Cardiac muscle cell (in vitro differentiated cells and primary cell): ENCODE data around the gene RSAD1. TPM values are rescaled to one million over a fixed set of nuclear protein-coding genes. Genes with fewer than 3 reads are reported as not detected.
"Not testable (repeated sequence)": the region's sequence is repeated elsewhere in the genome, so short reads cannot be mapped to it uniquely, and the experiment has no call there.

Source experiments
- DNase-seq, 2 donors: peaks; one replicate each; pipeline versions ENCODE4 v3.0.0 to v3.0.0-alpha.2; 2010 to 2017; ENCODE audit warnings: low read depth in 1 of 2, low spot score in 1 of 2
- H3K27ac ChIP-seq: fragments of 200-600 bp; sonication (generic); 2 replicates; pipeline ENCODE4 v1.5.1; 2016
- H3K27me3 ChIP-seq: fragments of 200-600 bp; sonication (generic); 2 replicates; pipeline ENCODE4 v1.6.0; 2016; ENCODE audit warnings: control low read depth
- H3K36me3 ChIP-seq: fragments of 200-600 bp; sonication (generic); 2 replicates; pipeline ENCODE4 v1.5.1; 2016; ENCODE audit warnings: control low read depth
- H3K4me1 ChIP-seq: fragments of 200-600 bp; sonication (generic); 2 replicates; pipeline ENCODE4 v1.8.1; 2017; ENCODE audit warnings: low read depth, mild to moderate bottlenecking, mixed run types
- H3K4me3 ChIP-seq: fragments of 200-600 bp; sonication (generic); 2 replicates; pipeline ENCODE4 v1.5.1; 2016; ENCODE audit warnings: mild to moderate bottlenecking
- H3K9me3 ChIP-seq: fragments of 200-600 bp; sonication (generic); 2 replicates; pipeline ENCODE4 v1.5.1; 2017; ENCODE audit warnings: low read depth, mild to moderate bottlenecking, control low read depth
- CTCF ChIP-seq: IDR thresholded peaks from 2 replicates; pipeline ENCODE4 v1.5.1; 2012; ENCODE audit warnings: low read depth, mild to moderate bottlenecking, low read length
- polyA plus RNA-seq: library from polyadenylated mRNA; unstranded; fragments of >200 nt; fragmentation: Nextera tagmentation; extraction: Ambion mirVana; gene quantifications from 2 replicates; pipeline ENCODE4 v1.2.1, GENCODE V29; 2016
- total RNA-seq: library from RNA; depleted of rRNA; stranded (reverse); fragments of >200 nt; gene quantifications from 2 replicates; pipeline ENCODE4 v1.2.3, GENCODE V29; 2016

RSAD1 gene
- total and polyA plus RNA-seq, 2 experiments from 2014 or later, result 35.8 to 39.7 TPM

- no peak for TF ChIP-seq CTCF
- peaks cover 5% of the 10 kb centered on the region for H3K36me3 ChIP-seq
- H3K27me3 ChIP-seq, result no peaks in the 10 kb centered on the region
- no peak for DNase-seq
- peaks cover 2% of the 10 kb centered on the region for H3K4me1 ChIP-seq
- H3K9me3 ChIP-seq, result no peaks in the 10 kb centered on the region
- H3K27ac ChIP-seq, result no peak overlapping the region
- no peak overlapping the region for H3K4me3 ChIP-seq
Measured at GRCh38 chr17:50475362-50475761, 3.3 kb upstream of the RSAD1 start.

GRCh38 chr17:50475775-50476544 is 2.7 kb upstream of the RSAD1 start:
- not testable (repeated sequence) for H3K4me3 ChIP-seq, H3K27ac ChIP-seq, H3K4me1 ChIP-seq, H3K36me3 ChIP-seq, H3K27me3 ChIP-seq, H3K9me3 ChIP-seq, DNase-seq

GRCh38 chr17:50476545-50477315 is 1.9 kb upstream of the RSAD1 start:
- no peak for DNase-seq
- no peak overlapping the region for H3K27ac ChIP-seq
- no peak overlapping the region for H3K4me3 ChIP-seq
- H3K4me1 ChIP-seq, result peaks cover 2% of the 10 kb centered on the region
- H3K27me3 ChIP-seq, result no peaks in the 10 kb centered on the region
- H3K9me3 ChIP-seq, result no peaks in the 10 kb centered on the region
- no peak for TF ChIP-seq CTCF
- H3K36me3 ChIP-seq, result peaks cover 5% of the 10 kb centered on the region

GRCh38 chr17:50477976-50478375 is 684 bp upstream of the RSAD1 start:
- no peaks in the 10 kb centered on the region for H3K27me3 ChIP-seq
- no peak for DNase-seq
- no peak for TF ChIP-seq CTCF
- no peak overlapping the region for H3K4me3 ChIP-seq
- peaks cover 2% of the 10 kb centered on the region for H3K4me1 ChIP-seq
- peaks cover 1% of the 10 kb centered on the region for H3K36me3 ChIP-seq
- H3K27ac ChIP-seq, result peak overlapping the region; percentile 86
- no peaks in the 10 kb centered on the region for H3K9me3 ChIP-seq

- Histone ChIP-seq H3K4me1 (peaks cover 2% of the 10 kb centered on the region), H3K27me3 (no peaks in the 10 kb centered on the region), H3K36me3 (peaks cover 2% of the 10 kb centered on the region), H3K4me3 (peak overlapping the region; percentile 59), H3K27ac (peak overlapping the region; percentile 86), H3K9me3 (no peaks in the 10 kb centered on the region)
- DNase-seq, result peak; percentile 86 to 89
- peak; percentile 52 for TF ChIP-seq CTCF
Measured at GRCh38 chr17:50479522-50480141, 972 bp downstream of the RSAD1 start.
